Activated CD8-positive, alpha-beta memory T cell treated with anti-CD3 and anti-CD28 coated beads for 36 hours (primary cell): ENCODE results near the gene S100A6. TPM values are rescaled to one million over a fixed set of nuclear protein-coding genes. Genes with fewer than 3 reads are reported as not detected.

Experiments used
- CTCF ChIA-PET: fragments of 350-600 bp; sonication (Branson Sonifier 250); formaldehyde crosslinking; loops from one replicate; lab custom pipeline; 2021; ENCODE audit warnings: antibody characterized with exemption; lab: Charles Lee
- POLR2A ChIA-PET: fragments of 350-600 bp; sonication (Branson Sonifier 250); formaldehyde crosslinking; loops from one replicate; lab custom pipeline; 2021; ENCODE audit warnings: antibody characterized with exemption; lab: Charles Lee
- total RNA-seq, 2 experiments: library from RNA; stranded (reverse); gene quantifications; one replicate each; pipeline ENCODE4 v1.2.3, GENCODE V29; 2021

S100A6 gene
- total RNA-seq, 2 experiments from 2014 or later: 203 to 213 TPM

DNA sequence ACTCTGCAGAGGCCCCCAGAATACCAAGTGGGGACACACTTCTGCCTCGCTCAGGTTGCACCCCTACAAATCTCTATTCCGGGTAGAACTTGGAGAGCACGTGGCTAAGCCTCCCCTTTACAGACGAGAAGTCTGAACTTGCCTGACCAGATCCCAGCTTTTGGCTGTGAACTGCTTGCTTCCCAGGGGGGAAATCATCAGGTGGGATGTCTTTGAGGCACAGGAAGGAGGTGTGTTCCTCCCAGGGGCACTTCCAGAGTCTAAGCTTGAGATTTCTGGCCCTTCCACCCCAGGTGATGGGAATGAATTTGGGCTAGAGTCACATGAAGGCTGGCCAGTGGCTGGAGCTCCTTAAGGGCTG, 14.6 kb upstream of the S100A6 start:
- CTCF ChIA-PET: interaction anchor here (1.7 to 1.9 kb wide), 2 partner anchors 18 kb away, joined by 6 to 7 read pairs; no protein-coding TSS in a partner anchor
- POLR2A ChIA-PET: interaction anchor here (1.1 kb wide), 1 partner anchor 10 kb away, joined by 3 read pairs; the partner anchor contains the start of gene S100A5

DNA sequence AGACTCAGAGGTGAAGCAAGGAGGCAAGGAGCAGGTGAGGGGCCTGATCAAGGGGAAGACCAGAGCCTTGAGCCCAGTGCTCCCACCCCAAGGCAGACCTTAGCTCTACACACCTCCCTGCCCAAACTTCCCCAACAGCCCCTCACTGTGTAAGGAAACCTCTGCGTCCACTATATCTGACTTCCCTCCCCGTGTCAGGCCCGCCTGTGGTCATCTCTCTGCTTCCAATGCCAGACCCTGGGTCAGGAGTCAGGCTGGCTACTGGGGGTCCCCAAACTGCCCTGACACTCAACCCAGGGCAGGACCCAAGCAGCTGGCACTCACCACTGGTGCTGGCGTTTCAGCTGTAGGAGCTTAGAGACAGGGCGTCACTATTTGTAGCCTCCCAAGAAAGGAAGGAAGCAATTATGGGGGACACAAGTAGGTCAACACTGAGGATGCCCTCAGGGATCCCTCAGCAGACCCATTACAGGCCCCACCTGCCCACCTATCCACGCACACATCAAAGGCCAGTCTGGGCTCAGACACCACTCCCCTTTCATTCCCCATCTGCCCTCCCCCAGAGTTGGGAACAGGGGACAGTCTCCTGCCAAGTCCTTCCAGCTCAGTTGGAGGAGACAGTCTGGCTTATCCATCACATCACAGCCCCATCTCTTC, 14.1 kb upstream of the S100A6 start:
- CTCF ChIA-PET: interaction anchor here (1.7 to 1.9 kb wide), 2 partner anchors 17 to 18 kb away, joined by 6 to 7 read pairs; no protein-coding TSS in a partner anchor
- POLR2A ChIA-PET: interaction anchor here (1.1 kb wide), 1 partner anchor 9 kb away, joined by 3 read pairs; the partner anchor contains the start of gene S100A5

DNA sequence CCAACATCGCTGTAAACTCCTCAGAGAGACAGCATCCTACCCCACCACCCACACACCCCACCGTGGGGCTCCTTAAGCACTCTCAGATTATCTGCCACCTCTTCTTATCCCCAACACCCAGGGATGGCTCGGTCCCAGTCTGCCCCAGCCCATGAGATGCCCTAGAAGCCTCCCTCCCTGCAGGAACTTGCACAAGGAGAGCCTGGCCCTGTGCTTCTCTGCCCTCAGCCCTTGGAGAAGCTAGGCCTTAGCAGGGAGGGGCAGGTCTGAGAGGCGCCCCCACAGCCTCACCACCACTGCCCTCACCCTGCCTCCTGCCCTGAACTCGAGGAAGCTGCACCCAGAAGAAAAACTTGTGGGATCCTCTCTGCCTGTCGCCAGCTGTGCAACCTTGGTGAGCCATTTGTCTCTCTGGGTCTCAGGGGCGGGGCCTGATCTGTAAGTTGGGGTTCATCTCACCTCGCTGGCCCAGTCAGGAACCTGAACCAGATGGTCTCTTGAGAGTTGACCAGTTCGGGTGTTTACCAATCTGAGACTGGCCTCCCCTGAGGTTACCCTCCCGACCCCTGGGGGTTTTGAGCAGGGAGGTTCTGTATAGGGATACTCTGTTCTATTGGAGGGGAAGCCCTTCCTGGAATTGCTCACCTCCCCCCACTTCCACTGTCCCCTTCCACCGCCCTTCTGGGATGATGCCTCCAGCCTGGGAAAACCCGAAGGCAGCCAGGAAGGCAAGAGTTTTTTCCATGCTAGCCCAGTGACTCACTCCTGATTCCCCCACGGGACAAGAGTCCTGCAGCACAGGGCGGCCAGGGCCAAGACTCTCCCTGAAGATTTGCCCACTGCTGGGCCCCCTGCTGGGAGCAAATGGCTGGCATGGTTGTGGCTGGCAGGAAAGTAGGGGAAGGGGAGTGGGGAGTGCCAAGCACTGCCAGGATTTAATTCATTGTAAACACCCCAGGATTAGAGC, 13.2 kb upstream of the S100A6 start, which contains the start of gene S100A3:
TSS of gene S100A3 (minus strand) at position 537 of the 967 bp plus-strand sequence. CDS start 773 bp downstream, outside the sequence.
- ChIA-PET CTCF (no interaction called here), POLR2A (no interaction called here)

DNA sequence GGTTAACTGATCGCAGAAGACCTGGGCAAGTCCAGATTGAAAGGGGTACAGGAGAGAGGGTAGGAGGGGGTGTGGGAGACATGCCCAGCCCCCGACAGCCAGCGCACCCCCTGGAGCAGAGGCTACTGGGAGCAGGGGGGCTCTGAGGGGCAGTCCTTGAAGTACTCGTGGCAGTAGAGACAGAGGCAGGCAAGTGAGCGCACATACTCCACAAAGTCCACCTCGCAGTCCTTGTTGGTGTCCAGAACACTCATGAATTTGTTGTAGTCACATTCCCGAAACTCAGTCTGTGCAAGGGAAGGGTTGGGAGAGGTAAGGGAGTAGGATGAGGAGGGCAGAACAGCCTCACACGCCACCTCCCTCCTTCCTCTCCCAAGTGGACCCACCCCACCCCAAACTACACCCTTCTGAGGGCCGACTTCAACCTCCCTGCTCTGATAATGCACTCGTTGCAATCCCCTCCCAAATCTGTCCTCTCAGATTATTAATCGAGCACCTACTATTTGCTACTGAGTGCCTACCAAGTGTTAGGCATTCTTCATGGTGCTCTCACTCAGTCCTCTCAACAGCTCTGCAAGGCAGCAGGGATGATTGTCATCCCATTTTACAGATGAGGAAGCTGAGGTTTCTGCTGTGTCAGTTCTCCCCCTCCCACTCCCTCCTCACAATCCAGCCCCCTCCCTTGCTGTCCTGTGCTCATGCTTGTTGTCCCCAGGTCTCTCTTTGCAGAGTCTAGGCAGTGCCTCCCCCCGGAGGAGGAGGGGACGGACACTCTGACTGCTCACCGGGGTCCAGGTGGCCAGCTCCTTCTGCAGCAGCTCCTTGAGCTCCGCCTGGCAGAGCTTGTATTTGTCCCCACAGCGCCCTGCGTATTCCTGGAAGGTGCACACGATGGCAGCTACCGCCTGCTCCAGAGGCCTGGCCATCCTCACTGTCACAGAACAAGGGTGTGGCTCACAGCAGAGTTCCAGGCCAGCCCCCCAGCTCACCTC, 12.1 kb upstream of the S100A6 start:
- CTCF ChIA-PET: interaction anchor here (0.5 to 1.1 kb wide), 2 partner anchors 15 to 113 kb away, joined by 3 to 4 read pairs; no protein-coding TSS in a partner anchor
- POLR2A ChIA-PET: no interaction called here

DNA sequence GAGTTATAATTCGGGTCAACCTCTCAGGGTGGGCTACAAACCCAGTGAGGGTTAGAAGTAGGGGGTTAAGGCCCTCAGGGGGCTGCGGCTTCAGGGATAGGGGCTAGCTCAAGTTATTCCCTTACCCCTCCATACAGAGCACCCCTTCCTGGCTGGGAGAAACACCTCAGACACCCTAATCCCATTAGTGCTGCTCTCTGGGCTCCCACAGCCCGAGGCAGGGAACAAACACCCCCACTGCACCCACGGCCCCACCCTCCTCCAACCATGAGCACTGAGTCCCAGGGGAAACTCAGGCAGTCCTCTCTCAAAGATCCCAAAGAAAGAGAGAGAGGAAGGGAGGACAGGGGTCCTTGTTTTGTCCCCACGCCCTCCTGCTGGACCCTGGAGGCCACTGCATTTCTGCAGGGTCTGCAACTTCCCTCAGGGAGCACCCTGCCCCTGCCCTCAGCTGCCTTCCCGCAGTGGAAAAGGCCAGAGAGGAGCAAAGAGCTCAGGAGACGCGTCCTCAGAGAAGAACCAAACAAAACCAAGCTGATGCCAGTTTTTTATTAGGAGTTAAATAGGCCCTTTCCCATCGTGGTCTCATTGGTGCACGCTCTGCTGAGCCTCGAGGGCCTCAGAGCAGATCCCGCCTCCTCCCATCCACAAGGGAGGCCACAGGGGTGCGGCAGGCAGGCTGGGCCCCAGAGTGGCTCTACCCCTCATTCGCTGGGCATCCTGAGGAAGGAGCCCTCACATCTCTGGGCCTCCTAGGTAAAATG, 11.2 kb upstream of the S100A6 start:
- ChIA-PET CTCF (interaction anchor here (0.7 to 4.5 kb wide), 4 partner anchors 8 to 21 kb away, joined by 4 to 66 read pairs (median 11); partner anchors contain the start of gene S100A6), POLR2A (no interaction called here)

DNA sequence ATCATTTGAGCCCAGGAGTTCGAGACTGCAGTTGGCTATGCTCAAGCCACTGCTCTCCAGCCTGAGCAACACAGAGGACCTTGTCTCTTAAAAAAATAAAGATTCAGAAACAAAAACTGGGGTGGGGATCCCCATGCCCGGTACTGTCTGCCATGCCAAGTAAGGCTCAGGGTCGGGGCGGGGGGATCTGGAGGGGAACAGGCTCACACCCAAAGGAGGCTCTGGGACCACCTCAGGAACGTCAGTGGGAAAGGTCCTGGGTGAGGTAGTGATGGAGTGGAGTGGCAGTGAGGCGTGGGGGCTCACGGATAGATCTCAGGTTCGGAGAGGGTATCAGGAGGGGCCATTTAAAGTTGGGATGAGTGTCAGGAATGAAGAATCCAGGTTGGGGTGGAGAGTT, 10.6 kb upstream of the S100A6 start:
- ChIA-PET CTCF (interaction anchor here (2.4 to 4.5 kb wide), 2 partner anchors 13 to 22 kb away, joined by 16 to 66 read pairs; partner anchors contain the start of gene S100A6), POLR2A (interaction anchor here (3.7 kb wide), 1 partner anchor 14 kb away, joined by 23 read pairs; no protein-coding TSS in a partner anchor)

DNA sequence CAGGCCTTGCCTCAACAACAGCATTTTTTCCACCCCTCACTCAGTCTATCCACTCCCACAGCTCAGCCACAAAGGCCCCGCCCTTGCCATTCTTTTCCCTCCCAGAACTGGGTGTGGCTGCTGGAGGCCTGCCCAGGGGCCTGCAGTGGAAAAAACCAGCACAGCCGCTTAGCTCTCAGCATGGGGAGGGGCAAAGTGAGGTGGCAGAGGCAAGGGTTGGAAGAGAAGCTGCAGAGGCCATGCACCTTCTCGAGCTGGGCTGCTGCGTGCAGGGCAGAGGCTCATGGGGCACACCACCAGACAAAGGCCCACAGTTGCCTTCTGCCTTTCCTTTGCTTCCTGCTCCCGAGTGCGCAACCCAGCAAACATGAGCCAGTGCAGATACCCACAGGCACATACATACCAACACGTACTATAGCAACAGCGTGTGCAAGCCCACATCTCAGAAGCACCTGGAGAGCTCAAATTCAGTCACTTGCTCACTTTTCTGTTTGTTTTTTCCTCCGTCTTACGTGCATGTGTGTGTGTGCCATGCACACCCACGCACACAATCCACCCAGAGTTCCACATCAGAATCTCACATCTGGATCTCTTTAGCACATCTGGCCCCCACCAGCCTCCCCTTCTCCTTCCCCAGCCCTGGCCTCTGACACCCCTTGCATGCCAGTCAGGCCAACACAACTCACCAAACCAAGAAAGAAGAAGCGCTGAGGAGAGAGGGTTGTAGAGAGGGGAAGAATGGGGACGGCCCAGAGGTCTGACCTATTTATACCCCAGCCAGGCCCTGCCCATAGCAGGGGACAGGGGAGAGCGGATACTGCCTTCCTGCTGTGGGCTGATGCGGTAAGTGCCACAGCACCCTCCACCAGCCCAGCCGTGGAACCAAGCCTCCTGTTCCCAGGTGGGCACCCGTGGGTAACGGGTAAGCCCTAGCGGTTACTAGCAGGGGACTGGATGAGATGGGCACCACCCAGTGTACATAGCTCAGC, 9.6 kb upstream of the S100A6 start, which contains the start of gene S100A4:
TSS of gene S100A4 (minus strand) at position 740 of the 989 bp plus-strand sequence. CDS start 1,012 bp downstream, outside the sequence.
- ChIA-PET POLR2A (interaction anchor here (1.6 to 3.7 kb wide), 5 partner anchors 10 to 89 kb away, joined by 6 to 29 read pairs (median 17); partner anchors contain the start of genes CHTOP and S100A6), CTCF (interaction anchor here (1.3 to 4.5 kb wide), 6 partner anchors 12 to 36 kb away, joined by 4 to 66 read pairs (median 12); partner anchors contain the start of gene S100A6)

DNA sequence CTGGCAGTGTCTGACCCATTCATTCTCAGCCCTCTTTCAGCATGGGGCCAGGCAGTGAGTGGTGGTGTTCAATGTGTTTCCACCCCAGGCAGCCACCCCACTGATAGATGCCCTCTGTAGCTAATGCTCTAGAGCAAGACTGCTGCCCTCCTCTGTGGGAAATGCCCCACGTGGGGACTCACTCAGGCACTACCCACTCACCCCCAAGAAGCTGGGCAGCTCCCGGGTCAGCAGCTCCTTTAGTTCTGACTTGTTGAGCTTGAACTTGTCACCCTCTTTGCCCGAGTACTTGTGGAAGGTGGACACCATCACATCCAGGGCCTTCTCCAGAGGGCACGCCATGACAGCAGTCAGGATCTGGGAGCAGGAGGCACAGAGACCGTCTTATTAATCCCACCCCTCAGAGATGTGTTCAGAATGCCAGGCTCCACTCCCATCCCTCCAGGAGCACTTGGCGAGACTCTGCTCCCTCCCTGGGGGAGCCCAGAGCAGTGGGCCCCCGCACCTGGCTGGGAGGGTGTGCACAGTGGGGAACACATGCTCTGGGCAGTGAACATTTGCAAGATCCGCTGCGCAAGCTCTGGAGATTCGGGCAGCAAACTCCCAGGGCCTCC, 8.8 kb upstream of the S100A6 start:
- POLR2A ChIA-PET: interaction anchor here (1.2 to 3.7 kb wide), 6 partner anchors 9 to 446 kb away, joined by 3 to 29 read pairs (median 17); partner anchors contain the start of genes CHTOP, RPS27 and S100A6
- CTCF ChIA-PET: interaction anchor here (1.3 to 4.5 kb wide), 6 partner anchors 11 to 36 kb away, joined by 4 to 66 read pairs (median 12); partner anchors contain the start of gene S100A6

DNA sequence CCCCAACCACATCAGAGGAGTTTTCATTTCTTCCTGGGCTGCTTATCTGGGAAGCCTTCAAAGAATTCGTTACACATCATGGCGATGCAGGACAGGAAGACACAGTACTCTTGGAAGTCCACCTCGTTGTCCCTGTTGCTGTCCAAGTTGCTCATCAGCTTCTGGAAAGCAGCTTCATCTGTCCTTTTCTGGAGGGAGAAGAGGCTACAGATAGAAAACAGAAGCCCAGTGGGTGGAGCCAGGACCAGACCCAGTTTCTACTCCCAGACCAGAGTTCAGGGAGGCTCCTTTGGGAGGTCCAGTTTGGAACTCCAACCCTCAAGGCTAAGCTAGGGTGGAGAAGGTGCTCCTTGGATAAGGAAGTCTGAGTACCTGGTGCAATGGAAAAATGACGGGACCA, 7.9 kb upstream of the S100A6 start:
- POLR2A ChIA-PET: interaction anchor here (1.2 to 3.7 kb wide), 4 partner anchors 8 to 447 kb away, joined by 3 to 29 read pairs (median 20); partner anchors contain the start of genes CHTOP, RPS27 and S100A6
- CTCF ChIA-PET: interaction anchor here (1.1 to 4.5 kb wide), 4 partner anchors 10 to 35 kb away, joined by 3 to 66 read pairs (median 8); partner anchors contain the start of gene S100A6

DNA sequence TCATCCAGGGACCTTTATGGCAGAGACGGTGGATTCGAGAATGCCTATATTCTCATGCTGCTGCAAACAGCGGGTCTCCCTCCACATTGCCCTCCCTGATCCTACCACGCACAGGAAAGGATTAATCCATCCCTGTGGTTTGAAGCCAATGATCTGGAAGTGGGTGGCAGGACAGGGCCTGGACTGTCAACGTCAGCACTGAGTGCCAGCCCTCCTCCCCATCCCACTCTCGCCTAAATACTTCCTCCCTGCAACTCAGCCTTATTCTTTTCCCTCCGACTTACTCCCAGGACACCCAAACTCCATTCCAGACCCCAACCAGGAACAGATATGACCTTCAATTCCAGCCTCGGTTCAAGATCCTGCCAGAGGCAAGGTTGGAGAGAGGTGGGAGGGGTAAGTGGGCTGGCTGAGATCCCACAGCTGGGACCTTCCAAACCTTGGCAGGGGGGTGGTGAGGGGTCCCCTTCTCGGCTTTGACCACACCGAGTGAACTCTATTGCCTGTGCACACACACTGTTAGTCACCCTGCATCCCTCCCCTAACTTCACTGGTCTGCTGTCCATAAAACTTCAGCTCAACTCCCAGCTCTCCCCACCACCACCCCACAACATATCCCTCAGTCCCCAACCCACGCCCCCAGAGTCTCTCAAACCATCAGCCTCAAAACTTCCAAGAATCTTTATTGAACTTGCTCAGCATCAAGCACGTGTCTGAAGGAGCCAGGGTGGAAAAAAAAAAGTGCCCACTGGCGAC, 7.3 kb upstream of the S100A6 start:
- CTCF ChIA-PET: interaction anchor here (1.1 to 4.5 kb wide), 4 partner anchors 9 to 34 kb away, joined by 3 to 66 read pairs (median 8); partner anchors contain the start of gene S100A6
- POLR2A ChIA-PET: interaction anchor here (1.2 to 3.7 kb wide), 2 partner anchors 10 to 448 kb away, joined by 3 to 23 read pairs; partner anchors contain the start of gene RPS27

DNA sequence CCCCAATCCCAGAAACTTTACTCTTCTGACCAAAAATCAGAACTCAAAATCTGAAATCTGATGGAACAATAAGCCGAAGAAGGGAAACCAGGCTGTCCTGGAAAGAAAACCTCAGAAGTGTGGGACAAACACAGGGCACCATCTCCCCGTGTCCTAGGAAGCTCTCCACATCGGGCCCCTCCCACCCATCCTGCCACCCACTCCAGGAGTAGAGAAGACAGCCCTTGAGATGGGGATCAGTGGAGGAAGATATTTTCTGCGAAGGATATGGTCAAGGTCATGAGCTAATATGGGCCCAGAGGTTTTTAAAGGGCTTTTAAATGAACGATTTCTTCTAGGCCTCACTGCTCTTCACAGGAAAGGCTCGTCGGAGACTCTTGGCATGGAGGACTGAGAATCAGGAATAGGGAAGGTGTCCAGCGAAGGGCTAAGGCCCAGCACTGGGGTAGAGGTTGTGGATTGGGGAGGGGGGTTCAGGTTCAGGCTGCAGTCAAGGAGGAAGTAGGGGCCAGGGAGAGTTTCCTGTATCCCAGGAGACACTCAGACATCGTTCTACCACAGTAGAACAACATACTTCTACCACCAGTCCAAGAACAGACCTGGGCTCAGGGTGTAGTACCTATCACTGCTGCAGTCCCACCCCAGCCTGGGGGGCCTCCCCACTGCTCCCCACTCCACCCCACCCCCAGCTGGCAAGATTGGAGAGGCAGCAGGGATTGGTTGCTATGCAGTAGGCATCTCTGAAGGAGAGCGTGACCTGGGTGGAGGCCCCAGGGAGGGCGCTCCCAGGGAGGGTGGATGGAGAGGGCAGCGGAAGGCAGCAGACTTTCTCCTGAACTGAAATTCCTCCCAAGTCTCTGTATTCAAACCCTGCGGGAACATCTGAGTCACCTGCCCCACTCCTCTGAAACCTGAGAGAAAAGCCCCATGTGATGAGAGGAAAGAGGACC, 6.1 kb upstream of the S100A6 start:
- POLR2A ChIA-PET: no interaction called here
- CTCF ChIA-PET: interaction anchor here (1.8 to 4.5 kb wide), 3 partner anchors 8 to 27 kb away, joined by 5 to 66 read pairs (median 17); partner anchors contain the start of gene S100A6

DNA sequence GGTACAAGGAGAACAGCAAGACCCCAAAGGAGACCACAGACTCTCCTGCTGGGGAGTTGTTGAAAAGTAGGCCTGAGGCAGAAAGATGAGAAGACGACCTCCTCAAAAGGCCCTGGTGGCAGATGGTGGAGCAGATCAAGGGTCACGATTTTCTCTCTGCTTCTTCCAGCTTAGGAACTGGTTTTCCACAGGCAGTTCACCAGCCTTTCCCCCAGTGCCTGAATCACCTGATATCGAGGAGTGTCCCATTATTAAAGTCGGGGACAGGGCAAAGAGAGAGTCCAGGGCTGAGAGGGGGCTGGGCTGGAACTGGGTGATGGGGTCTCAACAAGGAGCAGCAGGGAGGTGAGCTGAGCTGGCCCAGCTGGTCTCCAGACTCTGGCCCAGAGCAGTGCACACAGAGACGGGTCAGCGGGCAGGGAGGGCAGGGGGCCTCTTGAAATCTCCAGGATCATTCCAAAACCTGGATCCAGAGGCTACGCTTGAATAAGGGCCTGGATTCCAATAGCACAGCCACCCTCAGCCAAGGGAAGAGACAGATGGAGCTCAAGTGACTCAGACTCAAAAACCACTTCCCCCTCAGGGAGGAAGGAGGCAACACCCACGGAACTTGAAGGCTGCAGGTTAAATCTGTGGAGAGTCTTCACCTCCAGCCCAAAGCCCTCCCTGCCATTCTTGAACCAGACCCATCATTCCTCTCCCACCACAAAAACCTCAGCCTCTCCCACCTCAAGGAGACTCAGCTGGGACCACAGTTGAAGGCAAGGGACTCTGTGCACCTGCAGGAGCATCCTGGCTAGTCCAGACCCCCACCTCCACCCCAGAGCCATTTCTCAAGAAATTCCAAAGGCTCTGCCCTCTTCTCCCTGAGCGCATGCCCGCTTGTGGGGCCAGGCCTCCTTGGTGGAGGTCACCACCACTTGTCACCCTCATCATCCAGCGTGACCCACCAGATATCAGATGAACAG, 4.9 kb upstream of the S100A6 start, which contains the start of gene S100A5:
TSS of gene S100A5 (minus strand) at position 541 of the 968 bp plus-strand sequence. CDS start 743 bp downstream, outside the sequence.
- ChIA-PET POLR2A (interaction anchor here (1.4 kb wide), 1 partner anchor 10 kb away, joined by 3 read pairs; no protein-coding TSS in a partner anchor), CTCF (interaction anchor here (0.7 to 2.6 kb wide), 3 partner anchors 9 to 28 kb away, joined by 3 to 17 read pairs (median 5); no protein-coding TSS in a partner anchor)
